ENCODE results near the gene IGFBP2. TPM values are rescaled to one million over a fixed set of nuclear protein-coding genes. Genes with fewer than 3 reads are reported as not detected.

The IGFBP2 gene
- polyA plus RNA-seq, 1 of the 3 experiments (the other 2 are of a cell fraction): 695 TPM

DNA sequence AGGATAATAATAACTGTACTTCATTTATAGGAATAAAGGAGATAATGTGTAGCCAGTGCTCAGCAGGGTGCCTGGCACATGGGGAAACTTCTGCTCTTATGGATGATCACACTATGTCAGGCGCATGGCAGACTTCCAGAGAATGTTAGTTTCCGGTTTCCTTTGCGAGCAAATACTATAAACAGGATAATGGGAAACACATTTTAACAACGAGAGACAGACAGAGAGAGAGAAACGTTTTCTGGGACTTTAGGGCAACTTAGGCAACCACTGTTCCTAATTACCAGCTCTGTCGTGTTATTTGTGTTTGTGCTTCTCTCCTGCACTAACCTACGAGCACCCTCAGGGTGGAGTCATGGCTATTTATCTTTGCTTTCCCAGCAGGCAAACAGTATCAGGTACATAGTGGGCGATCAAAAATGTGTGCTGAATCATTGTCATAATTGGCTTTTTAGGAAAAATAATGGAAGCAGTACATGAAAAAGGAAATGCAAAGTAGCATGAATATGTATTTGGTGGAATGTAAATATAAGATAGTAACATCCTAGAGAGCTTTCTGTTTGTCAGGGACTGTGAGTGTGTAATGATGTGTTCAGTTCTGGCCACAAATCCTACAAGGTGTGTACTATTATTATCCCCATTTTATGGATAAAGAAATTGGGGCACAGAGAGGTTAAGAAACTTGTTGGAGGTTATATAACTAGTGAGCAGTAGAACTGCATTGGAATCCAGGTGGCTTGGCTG is 36.8 kb upstream of the IGFBP2 start (continued):
- TF ChIP-seq, protein P1, sequence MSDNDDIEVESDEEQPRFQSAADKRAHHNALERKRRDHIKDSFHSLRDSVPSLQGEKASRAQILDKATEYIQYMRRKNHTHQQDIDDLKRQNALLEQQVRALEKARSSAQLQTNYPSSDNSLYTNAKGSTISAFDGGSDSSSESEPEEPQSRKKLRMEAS (IDR thresholded peaks at IDR 0.05; ENCODE audit: low read depth): peak; percentile 77
- TF ChIP-seq FOXM1 (IDR thresholded peaks at IDR 0.05; ENCODE audit: low read depth) (no peak), EP300 (IDR thresholded peaks at IDR 0.05; ENCODE audit: borderline replicate concordance in 1 of 2, low read depth in 1 of 2, low read length in 1 of 2) (peak; percentile 60 to 79; a peak in 3 of 4 replicates), RCOR1 (IDR thresholded peaks at IDR 0.05; ENCODE audit: low read length) (peak; percentile 65; the same call in 1 of the 2 replicates), TEAD4 (IDR thresholded peaks at IDR 0.05; ENCODE audit: borderline replicate concordance, insufficient read depth) (0 out of 2 replicates have a peak, but pooled peaks have one; percentile 24), CHD2 (IDR thresholded peaks at IDR 0.05; ENCODE audit: low read length, partially characterized antibody) (peak; percentile 44)
- TF ChIP-seq, protein P2, sequence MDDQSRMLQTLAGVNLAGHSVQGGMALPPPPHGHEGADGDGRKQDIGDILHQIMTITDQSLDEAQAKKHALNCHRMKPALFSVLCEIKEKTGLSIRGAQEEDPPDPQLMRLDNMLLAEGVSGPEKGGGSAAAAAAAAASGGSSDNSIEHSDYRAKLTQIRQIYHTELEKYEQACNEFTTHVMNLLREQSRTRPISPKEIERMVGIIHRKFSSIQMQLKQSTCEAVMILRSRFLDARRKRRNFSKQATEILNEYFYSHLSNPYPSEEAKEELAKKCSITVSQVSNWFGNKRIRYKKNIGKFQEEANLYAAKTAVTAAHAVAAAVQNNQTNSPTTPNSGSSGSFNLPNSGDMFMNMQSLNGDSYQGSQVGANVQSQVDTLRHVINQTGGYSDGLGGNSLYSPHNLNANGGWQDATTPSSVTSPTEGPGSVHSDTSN (IDR thresholded peaks at IDR 0.05): peak; percentile 47; the same call in 1 of the 2 replicates
- TF ChIP-seq, protein P3, sequence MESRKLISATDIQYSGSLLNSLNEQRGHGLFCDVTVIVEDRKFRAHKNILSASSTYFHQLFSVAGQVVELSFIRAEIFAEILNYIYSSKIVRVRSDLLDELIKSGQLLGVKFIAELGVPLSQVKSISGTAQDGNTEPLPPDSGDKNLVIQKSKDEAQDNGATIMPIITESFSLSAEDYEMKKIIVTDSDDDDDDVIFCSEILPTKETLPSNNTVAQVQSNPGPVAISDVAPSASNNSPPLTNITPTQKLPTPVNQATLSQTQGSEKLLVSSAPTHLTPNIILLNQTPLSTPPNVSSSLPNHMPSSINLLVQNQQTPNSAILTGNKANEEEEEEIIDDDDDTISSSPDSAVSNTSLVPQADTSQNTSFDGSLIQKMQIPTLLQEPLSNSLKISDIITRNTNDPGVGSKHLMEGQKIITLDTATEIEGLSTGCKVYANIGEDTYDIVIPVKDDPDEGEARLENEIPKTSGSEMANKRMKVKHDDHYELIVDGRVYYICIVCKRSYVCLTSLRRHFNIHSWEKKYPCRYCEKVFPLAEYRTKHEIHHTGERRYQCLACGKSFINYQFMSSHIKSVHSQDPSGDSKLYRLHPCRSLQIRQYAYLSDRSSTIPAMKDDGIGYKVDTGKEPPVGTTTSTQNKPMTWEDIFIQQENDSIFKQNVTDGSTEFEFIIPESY (IDR thresholded peaks at IDR 0.05; ENCODE audit: borderline replicate concordance, low read depth): no peak

DNA sequence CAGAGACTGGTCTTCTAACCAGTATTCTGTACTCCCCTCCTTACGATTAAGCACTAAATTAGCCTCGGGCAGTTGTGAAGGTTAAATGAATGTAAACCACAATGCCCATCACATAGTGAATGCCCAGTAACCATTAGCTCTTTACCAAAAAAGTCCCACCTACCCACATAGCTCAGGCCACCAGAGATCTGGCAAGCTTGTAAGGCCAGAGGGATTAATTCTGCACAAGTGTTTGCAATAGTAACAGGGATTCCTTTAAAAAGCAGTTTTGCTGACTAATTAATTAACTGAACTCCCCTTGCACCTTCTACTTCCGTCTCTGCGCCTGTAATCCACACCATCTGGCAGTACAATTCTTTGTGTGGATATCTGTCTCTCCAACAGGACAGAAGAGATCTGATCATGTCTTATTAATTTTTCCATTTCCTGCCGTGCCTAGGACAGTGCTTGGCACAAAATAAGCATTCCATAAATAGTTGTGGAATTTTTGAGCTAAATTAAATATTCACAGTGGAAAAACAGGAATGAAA is 36.2 kb upstream of the IGFBP2 start:
- H2AFZ ChIP-seq (ENCODE audit: low read depth): 0 out of 2 replicates have a peak overlapping the region, but pooled peaks have one; percentile 12
- no peaks in the 10 kb centered on the region for H3K9me3 ChIP-seq
- no peak overlapping the region for H3K9ac ChIP-seq
- DNase-seq: peak; percentile 34
- CTCF ChIA-PET: interaction anchor here (0.6 to 2.7 kb wide), 12 partner anchors 10 to 1116 kb away, joined by 3 to 10 read pairs (median 4); no protein-coding TSS in a partner anchor
- H3K36me3 ChIP-seq (replicated peaks in 1 of 2; ENCODE audit: control insufficient read depth in 1 of 2, insufficient read depth in 2 of 2, low read length in 1 of 2): no peaks in the 10 kb centered on the region
- no peak overlapping the region for H3K4me3 ChIP-seq (ENCODE audit: low read depth in 2 of 2, low read length in 1 of 2)
- peaks cover 21 to 27% of the 10 kb centered on the region in 2 experiments for H3K4me1 ChIP-seq (ENCODE audit: control insufficient read depth in 1 of 2, insufficient read depth in 2 of 2, low read depth in 1 of 2, low read length in 1 of 2)
- no peaks in the 10 kb centered on the region for H4K20me1 ChIP-seq (ENCODE audit: insufficient read depth)
- H3K9me2 ChIP-seq: no peaks in the 10 kb centered on the region
- H3K27me3 ChIP-seq (ENCODE audit: insufficient read depth): no peaks in the 10 kb centered on the region
- POLR2A ChIA-PET: interaction anchor here (1.1 kb wide), 1 partner anchor 35 kb away, joined by 4 read pairs; no protein-coding TSS in a partner anchor
- peaks cover 5% of the 10 kb centered on the region for H3F3A ChIP-seq (replicated peaks; ENCODE audit: insufficient read depth)
- H3K79me2 ChIP-seq (ENCODE audit: insufficient read depth): no peaks in the 10 kb centered on the region
- peak; percentile 68 for TF ChIP-seq RCOR1 (IDR thresholded peaks at IDR 0.05; ENCODE audit: low read length)
- no peak for TF ChIP-seq SIN3A (IDR thresholded peaks at IDR 0.05; ENCODE audit: borderline replicate concordance, low read depth, low read length)
- TF ChIP-seq CHD2 (IDR thresholded peaks at IDR 0.05; ENCODE audit: low read length, partially characterized antibody): no peak
- no peak for TF ChIP-seq POLR2AphosphoS5 (IDR thresholded peaks at IDR 0.05; ENCODE audit: low read depth, low read length)
- TF ChIP-seq TCF12 (IDR thresholded peaks at IDR 0.05): peak; percentile 63
- peak; percentile 35 to 56; a peak in 1 of 4 replicates for TF ChIP-seq EP300 (IDR thresholded peaks at IDR 0.05; ENCODE audit: borderline replicate concordance in 1 of 2, low read depth in 1 of 2, low read length in 1 of 2)
- TF ChIP-seq, protein P2 (IDR thresholded peaks at IDR 0.05): peak; percentile 33; the same call in 1 of the 2 replicates
- TF ChIP-seq FOXJ3 (CRISPR knock-in tag; IDR thresholded peaks at IDR 0.05): no peak
- peak; percentile 75; the same call in 1 of the 2 replicates for TF ChIP-seq NFIC (IDR thresholded peaks at IDR 0.05; ENCODE audit: borderline replicate concordance)
- 8% methylated on average over 5 of the region's 5 CpGs for WGBS (ENCODE audit: low lambda C conversion rate)
- H3K27ac ChIP-seq (ENCODE audit: low read depth in 2 of 2, low read length in 1 of 2): peak overlapping the region; percentile 61 to 95; a peak in 3 of 4 replicates
- peak overlapping the region; percentile 44; the same call in 1 of the 2 replicates for H3K4me2 ChIP-seq
